Activated naive CD4-positive, alpha-beta T cell treated with anti-CD3 and anti-CD28 coated beads for 36 hours (primary cell): ENCODE results near the gene CA5A. TPM values are rescaled to one million over a fixed set of nuclear protein-coding genes. Genes with fewer than 3 reads are reported as not detected.
A peak's percentile ranks its signal among the peaks of the same experiment; 100 is the strongest.
"Not testable (repeated sequence)": the region's sequence is repeated elsewhere in the genome, so short reads cannot be mapped to it uniquely, and the experiment has no call there.

Experiments
- CTCF ChIA-PET: fragments of 350-600 bp; sonication (Branson Sonifier 250); formaldehyde crosslinking; loops from one replicate; lab custom pipeline; 2021; ENCODE audit warnings: antibody characterized with exemption; lab: Charles Lee
- DNase-seq: peaks from one replicate; pipeline ENCODE4 v3.0.0-alpha.2; 2020
- H3K27ac Mint-ChIP-seq: one replicate; pipeline ENCODE4 v1.8.0; 2021; ENCODE audit warnings: mild to moderate bottlenecking, mixed read lengths
- H3K27me3 Mint-ChIP-seq: one replicate; pipeline ENCODE4 v1.8.0; 2021; ENCODE audit warnings: low read depth, mixed read lengths
- H3K36me3 Mint-ChIP-seq: one replicate; pipeline ENCODE4 v1.8.0; 2021; ENCODE audit warnings: low read depth, mixed read lengths
- H3K4me1 Mint-ChIP-seq: one replicate; pipeline ENCODE4 v1.8.0; 2021; ENCODE audit warnings: low read depth, mixed read lengths
- H3K4me3 Mint-ChIP-seq: one replicate; pipeline ENCODE4 v1.8.0; 2021; ENCODE audit warnings: mild to moderate bottlenecking, moderate library complexity, mixed read lengths
- H3K9me3 Mint-ChIP-seq: one replicate; pipeline ENCODE4 v1.8.0; 2021; ENCODE audit warnings: mixed read lengths
- intact Hi-C: fragments of 100-400 bp; cut with micrococcal nuclease; formaldehyde crosslinking; loops from one replicate; pipeline ENCODE4 v1.15.1; 2023
- total RNA-seq, 2 experiments: library from RNA; stranded (reverse); gene quantifications; one replicate each; pipeline ENCODE4 v1.2.3, GENCODE V29; 2021

The CA5A gene
- total RNA-seq, 2 experiments from 2014 or later: not detected

GRCh38 chr16:87879411-87880013 lies 56.8 kb downstream of the CA5A start:
- H3K9me3 Mint-ChIP-seq, H3K27me3 Mint-ChIP-seq, DNase-seq, H3K4me3 Mint-ChIP-seq, H3K27ac Mint-ChIP-seq, H3K36me3 Mint-ChIP-seq, CTCF ChIA-PET: not testable (repeated sequence)
- H3K4me1 Mint-ChIP-seq: peaks cover 35% of the 10 kb centered on the region
- intact Hi-C loops: loop anchor here (10.0 kb wide), 1 partner anchor 385 kb away; the partner anchor contains the start of gene ZCCHC14

DNA sequence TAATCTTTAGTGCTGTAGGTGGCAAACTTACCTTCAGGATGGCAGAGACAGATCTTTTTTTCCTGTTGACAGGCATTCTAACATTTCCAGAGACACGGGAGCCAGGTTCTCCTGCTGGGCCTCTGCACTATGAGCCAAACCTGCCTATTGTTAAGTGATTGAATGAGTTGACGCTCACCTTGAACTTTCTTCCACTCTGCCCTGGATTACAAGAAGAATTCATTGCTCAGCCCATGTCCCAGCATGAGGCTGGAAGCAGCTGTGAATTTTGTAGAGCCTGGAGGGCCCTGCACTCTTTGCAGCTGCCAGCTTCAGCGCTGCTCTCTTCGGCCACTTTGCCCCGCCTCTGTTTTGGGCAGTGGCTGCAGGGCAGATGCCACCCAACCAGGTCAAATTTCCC lies 57.6 kb downstream of the CA5A start:
- no peak overlapping the region for H3K4me3 Mint-ChIP-seq
- no peak overlapping the region for H3K27ac Mint-ChIP-seq
- peaks cover 40% of the 10 kb centered on the region for H3K4me1 Mint-ChIP-seq
- no peaks in the 10 kb centered on the region for H3K36me3 Mint-ChIP-seq
- CTCF ChIA-PET: interaction anchor here (0.5 to 1.3 kb wide), 3 partner anchors 28 to 32 kb away, joined by 3 to 6 read pairs (median 3); no protein-coding TSS in a partner anchor
- peaks cover 5% of the 10 kb centered on the region for H3K27me3 Mint-ChIP-seq
- intact Hi-C loops: loop anchor here (10.0 kb wide), 1 partner anchor 384 kb away; the partner anchor contains the start of gene ZCCHC14
- DNase-seq: no peak
- H3K9me3 Mint-ChIP-seq: peaks cover 2% of the 10 kb centered on the region

GRCh38 chr16:87877942-87878507 lies 58.3 kb downstream of the CA5A start:
- no peak overlapping the region for H3K4me3 Mint-ChIP-seq
- peaks cover 47% of the 10 kb centered on the region for H3K4me1 Mint-ChIP-seq
- CTCF ChIA-PET: interaction anchor here (0.5 to 1.3 kb wide), 3 partner anchors 29 to 32 kb away, joined by 3 to 6 read pairs (median 3); no protein-coding TSS in a partner anchor
- peaks cover 5% of the 10 kb centered on the region for H3K27me3 Mint-ChIP-seq
- H3K36me3 Mint-ChIP-seq: no peaks in the 10 kb centered on the region
- peak; percentile 71 for DNase-seq
- peaks cover 2% of the 10 kb centered on the region for H3K9me3 Mint-ChIP-seq
- H3K27ac Mint-ChIP-seq: no peak overlapping the region
- intact Hi-C loops: loop anchor here (10.0 kb wide), 1 partner anchor 383 kb away; the partner anchor contains the start of gene ZCCHC14

DNA sequence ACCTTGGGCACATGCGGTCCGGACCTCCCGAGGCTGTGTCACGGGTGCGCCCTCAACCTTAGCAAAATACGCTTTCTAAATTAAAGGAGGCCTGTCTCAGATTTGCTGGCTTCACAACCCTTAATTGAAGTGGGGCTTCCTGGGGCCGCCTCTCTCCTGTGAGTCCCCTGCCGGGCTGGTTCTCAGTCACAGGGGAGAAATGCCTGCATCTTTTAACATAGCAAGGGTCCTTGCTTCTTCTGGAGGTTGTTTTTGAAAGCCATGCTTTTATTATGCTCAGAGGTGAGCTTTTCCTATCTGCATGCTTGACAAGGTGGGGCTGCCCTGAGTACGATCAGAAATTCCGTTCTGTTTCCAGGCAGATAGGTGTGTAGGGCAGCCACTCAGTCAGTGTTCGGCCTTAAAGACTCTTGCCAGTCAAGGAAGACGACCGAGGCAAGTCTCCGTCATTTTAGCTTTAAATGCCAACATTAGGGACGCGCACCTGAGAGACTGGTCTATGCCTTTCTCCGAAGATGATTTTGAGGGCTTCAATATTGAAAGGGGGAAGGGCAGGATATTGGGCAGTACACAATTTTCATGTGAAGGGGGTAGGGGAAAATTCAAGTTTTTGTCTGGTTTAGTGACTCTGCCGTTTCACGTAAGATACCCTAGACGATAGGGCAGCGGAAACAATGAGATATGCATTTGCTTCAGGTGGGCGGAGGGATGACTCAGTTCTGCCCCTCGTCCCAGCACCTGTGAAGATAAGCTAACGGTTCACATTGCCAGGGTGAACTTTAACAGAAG lies 61.5 kb downstream of the CA5A start:
- Mint-ChIP-seq H3K4me3 (peak overlapping the region; percentile 48), H3K36me3 (no peaks in the 10 kb centered on the region), H3K4me1 (peaks cover 74% of the 10 kb centered on the region), H3K27ac (peak overlapping the region; percentile 94), H3K9me3 (peaks cover 2% of the 10 kb centered on the region), H3K27me3 (no peaks in the 10 kb centered on the region)
- intact Hi-C loops: loop anchor here (1.0 to 10.0 kb wide), 7 partner anchors 20 to 582 kb away; partner anchors contain the start of genes C16orf95, MAP1LC3B and ZCCHC14
- CTCF ChIA-PET: interaction anchor here (0.7 to 10.0 kb wide), 9 partner anchors 14 to 94 kb away, joined by 3 to 192 read pairs (median 5); no protein-coding TSS in a partner anchor
- DNase-seq: peak; percentile 93

GRCh38 chr16:87870418-87871291 lies 65.7 kb downstream of the CA5A start:
- intact Hi-C loops: loop anchor here (1.0 to 10.0 kb wide), 10 partner anchors 20 to 587 kb away; partner anchors contain the start of genes C16orf95, MAP1LC3B and ZCCHC14
- DNase-seq, H3K9me3 Mint-ChIP-seq, H3K27me3 Mint-ChIP-seq: not testable (repeated sequence)
- Mint-ChIP-seq H3K4me1 (peaks cover 62% of the 10 kb centered on the region), H3K36me3 (peaks cover 30% of the 10 kb centered on the region), H3K4me3 (peak overlapping the region; percentile 41), H3K27ac (peak overlapping the region; percentile 91)
- CTCF ChIA-PET: interaction anchor here (0.6 to 10.0 kb wide), 20 partner anchors 18 to 136 kb away, joined by 3 to 192 read pairs (median 6); partner anchors contain the start of genes BANP and KLHDC4

DNA sequence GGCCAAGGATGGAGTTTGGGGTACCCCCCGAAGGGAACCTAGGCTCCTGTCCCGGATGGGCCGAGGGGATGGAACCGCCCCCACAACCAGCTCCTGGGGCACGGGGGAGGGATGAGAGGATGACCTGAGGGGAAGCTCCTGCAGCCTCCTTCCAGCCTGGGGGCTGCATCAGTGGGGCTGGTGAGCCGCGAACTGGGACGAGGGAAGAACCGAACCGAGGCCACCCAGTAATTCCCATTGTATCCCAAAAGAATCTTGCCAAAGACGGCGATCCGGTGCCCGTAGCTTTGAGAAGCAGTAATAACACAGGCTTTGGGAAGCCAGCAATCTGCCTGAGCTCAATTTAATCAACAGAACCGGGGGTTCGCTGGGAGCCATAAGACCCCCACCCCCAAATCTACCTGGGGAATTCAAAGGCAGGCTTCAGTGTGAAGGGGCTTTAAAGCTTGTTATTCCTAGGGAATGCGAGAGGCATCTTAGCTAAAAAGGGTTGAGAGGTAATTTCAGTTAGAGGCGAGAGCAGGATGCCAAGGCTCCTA lies 66.4 kb downstream of the CA5A start:
- CTCF ChIA-PET: interaction anchor here (1.1 to 10.0 kb wide), 5 partner anchors 17 to 93 kb away, joined by 3 to 192 read pairs (median 8); no protein-coding TSS in a partner anchor

GRCh38 chr16:87869061-87869878 lies 67.1 kb downstream of the CA5A start, which contains the start of gene SLC7A5:
SLC7A5 (minus strand) TSS chr16:87869507; CDS start chr16:87869422, 85 bp downstream.
- DNase-seq: peak; percentile 87
- Mint-ChIP-seq H3K27ac (peak within 1 kb of the TSS; percentile 98), H3K36me3 (peaks cover 41% of the 10 kb centered on the region), H3K4me1 (peaks cover 58% of the 10 kb centered on the region), H3K4me3 (peak within 1 kb of the TSS; percentile 97)
- intact Hi-C loops, H3K27me3 Mint-ChIP-seq, H3K9me3 Mint-ChIP-seq: not testable (repeated sequence)
- CTCF ChIA-PET: interaction anchor here (1.1 to 10.0 kb wide), 6 partner anchors 17 to 93 kb away, joined by 3 to 192 read pairs (median 8); no protein-coding TSS in a partner anchor

More for the DNA sequence above, 66.4 kb downstream of the CA5A start:
- H3K4me3 Mint-ChIP-seq: peak overlapping the region; percentile 41
- not testable (repeated sequence) for H3K9me3 Mint-ChIP-seq, DNase-seq, H3K27me3 Mint-ChIP-seq
- H3K27ac Mint-ChIP-seq: peak overlapping the region; percentile 68
- H3K4me1 Mint-ChIP-seq: peaks cover 58% of the 10 kb centered on the region
- peaks cover 34% of the 10 kb centered on the region for H3K36me3 Mint-ChIP-seq
- intact Hi-C loops: loop anchor here (2.0 to 10.0 kb wide), 6 partner anchors 87 to 587 kb away; partner anchors contain the start of genes C16orf95, MAP1LC3B and ZCCHC14

DNA sequence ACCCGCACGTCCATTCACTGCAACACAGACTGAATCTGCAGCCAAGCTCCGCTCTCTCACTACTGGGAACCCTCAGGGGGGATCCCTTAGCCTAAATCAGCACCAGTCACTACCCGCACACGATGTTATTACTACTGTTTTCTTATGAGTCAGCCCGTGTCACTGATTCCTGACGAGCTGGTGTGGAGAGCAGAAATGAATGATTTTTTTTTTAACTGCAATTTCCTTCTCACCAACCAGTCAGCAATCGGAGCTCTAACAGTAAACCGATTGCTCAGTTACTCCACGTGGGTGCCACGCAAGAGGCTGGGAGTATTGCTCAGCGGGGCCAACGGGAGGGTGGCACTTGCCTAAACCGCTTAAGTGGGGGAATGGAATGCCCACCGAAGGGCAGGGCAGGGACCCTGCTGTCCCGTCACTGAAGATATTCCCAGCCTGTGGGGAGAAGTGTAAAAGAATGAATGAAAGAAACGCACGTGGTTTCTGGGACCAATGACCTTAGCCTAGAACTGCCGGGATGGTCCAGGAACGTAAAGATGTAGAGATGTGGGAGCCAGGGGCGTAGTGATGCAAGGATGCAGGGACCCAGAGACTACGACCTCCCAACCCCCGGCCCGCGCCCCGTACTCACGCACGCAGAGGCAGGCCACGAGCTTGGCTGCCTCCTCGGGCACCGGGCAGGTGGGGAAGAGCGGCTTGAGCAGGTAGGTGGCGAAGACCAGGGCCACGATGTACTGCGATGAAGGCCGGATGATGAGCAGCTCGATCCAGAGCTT lies 67.9 kb downstream of the CA5A start:
- H3K27me3 Mint-ChIP-seq, intact Hi-C loops, H3K9me3 Mint-ChIP-seq: not testable (repeated sequence)
- Mint-ChIP-seq H3K27ac (peak overlapping the region; percentile 98), H3K36me3 (peaks cover 46% of the 10 kb centered on the region), H3K4me1 (peaks cover 56% of the 10 kb centered on the region), H3K4me3 (peak overlapping the region; percentile 97)
- CTCF ChIA-PET: interaction anchor here (0.7 to 10.0 kb wide), 5 partner anchors 16 to 99 kb away, joined by 3 to 192 read pairs (median 7); no protein-coding TSS in a partner anchor
- DNase-seq: peak; percentile 87

DNA sequence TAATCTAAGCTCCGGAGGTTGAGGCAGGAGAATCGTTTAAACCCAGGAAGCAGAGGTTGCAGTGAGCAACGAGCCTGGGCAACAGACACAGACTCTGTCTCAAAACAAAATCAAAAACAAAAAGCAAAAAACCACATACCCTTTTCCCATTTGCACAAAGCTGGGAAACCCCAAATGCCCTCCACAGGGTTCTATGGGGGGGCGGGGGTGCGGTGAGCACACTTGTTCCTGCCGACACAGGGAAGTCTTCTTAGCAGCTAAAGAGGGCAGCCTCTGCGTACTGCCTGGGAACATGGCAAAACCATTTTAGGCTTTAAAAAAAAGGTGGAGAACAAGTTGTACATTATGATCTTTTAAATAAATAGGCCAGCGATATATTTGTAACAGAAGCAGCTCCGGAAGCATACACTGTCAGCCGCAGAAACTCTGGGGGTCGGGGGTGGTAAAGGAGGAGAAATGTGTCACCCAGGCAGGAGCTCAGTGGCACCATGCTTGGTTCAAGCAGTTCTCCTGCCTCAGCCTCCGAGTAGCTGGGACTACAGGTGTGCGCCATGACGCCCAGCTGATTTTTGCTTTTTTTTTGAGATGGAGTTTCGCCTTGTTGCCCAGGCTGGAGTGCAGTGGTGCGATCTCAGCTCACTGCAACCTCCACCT lies 70.3 kb downstream of the CA5A start:
- Mint-ChIP-seq H3K4me3 (peak overlapping the region; percentile 97), H3K27ac (peak overlapping the region; percentile 98), H3K4me1 (peaks cover 52% of the 10 kb centered on the region), H3K36me3 (peaks cover 62% of the 10 kb centered on the region)
- H3K27me3 Mint-ChIP-seq, H3K9me3 Mint-ChIP-seq: not testable (repeated sequence)
- intact Hi-C loops: loop anchor here (1.0 kb wide), 1 partner anchor 87 kb away; no protein-coding TSS in a partner anchor
- CTCF ChIA-PET: interaction anchor here (0.6 to 5.3 kb wide), 9 partner anchors 15 to 872 kb away, joined by 3 to 55 read pairs (median 6); partner anchors contain the start of gene KLHDC4
- peak; percentile 80 for DNase-seq
